GM23338 (cell line): ENCODE results near the gene UNC45B. TPM values are rescaled to one million over a fixed set of nuclear protein-coding genes. Genes with fewer than 3 reads are reported as not detected.
A peak's percentile ranks its signal among the peaks of the same experiment; 100 is the strongest.

ENCODE experiments used
- ATAC-seq: fragments of 200-7000 bp; cut with Tn5 transposase; 3 replicates; pipeline ENCODE4 v1.9.1; 2020
- DNase-seq: peaks from one replicate; pipeline ENCODE4 v3.0.0-alpha.2; 2015; ENCODE audit warnings: low spot score
- H2AFZ ChIP-seq: fragments of 200-600 bp; sonication (generic); 2 replicates; pipeline ENCODE4 v1.8.0; 2016; ENCODE audit warnings: antibody characterized with exemption, mild to moderate bottlenecking, moderate library complexity
- H3F3A ChIP-seq: fragments of 200-600 bp; sonication (generic); replicated peaks from 2 replicates; pipeline ENCODE4 v1.8.0; 2017; ENCODE audit warnings: antibody characterized with exemption, mixed run types, low read depth
- H3K27ac ChIP-seq: fragments of 200-600 bp; sonication (generic); 2 replicates; pipeline ENCODE4 v1.6.1; 2016; ENCODE audit warnings: low read depth
- H3K27me3 ChIP-seq: fragments of 200-600 bp; sonication (generic); 2 replicates; pipeline ENCODE4 v1.8.0; 2016; ENCODE audit warnings: mild to moderate bottlenecking, mixed run types, moderate library complexity; ENCODE audit not compliant: insufficient read depth
- H3K36me3 ChIP-seq: fragments of 200-600 bp; sonication (generic); 2 replicates; pipeline ENCODE4 v1.8.0; 2016; ENCODE audit warnings: mild to moderate bottlenecking; ENCODE audit not compliant: insufficient read depth
- H3K4me1 ChIP-seq: fragments of 200-600 bp; sonication (generic); 2 replicates; pipeline ENCODE4 v1.8.0; 2016; ENCODE audit warnings: mild to moderate bottlenecking, moderate library complexity; ENCODE audit not compliant: insufficient read depth
- H3K4me2 ChIP-seq: fragments of 200-600 bp; sonication (generic); 2 replicates; pipeline ENCODE4 v1.7.1; 2017; ENCODE audit warnings: mixed run types
- H3K4me3 ChIP-seq: fragments of 200-600 bp; sonication (generic); 2 replicates; pipeline ENCODE4 v1.6.1; 2016; ENCODE audit warnings: mixed run types
- H3K79me2 ChIP-seq: fragments of 200-600 bp; sonication (generic); replicated peaks from 2 replicates; pipeline ENCODE4 v1.8.0; 2017; ENCODE audit warnings: mild to moderate bottlenecking; ENCODE audit not compliant: insufficient read depth
- H3K9me2 ChIP-seq: fragments of 200-600 bp; sonication (generic); 2 replicates; pipeline ENCODE4 v1.8.0; 2017; ENCODE audit not compliant: insufficient read depth
- H4K20me1 ChIP-seq: fragments of 200-600 bp; sonication (generic); replicated peaks from 2 replicates; pipeline ENCODE4 v1.8.0; 2017; ENCODE audit warnings: mild to moderate bottlenecking; ENCODE audit not compliant: insufficient read depth
- H3K27ac Mint-ChIP-seq: 2 replicates; pipeline ENCODE4 v1.8.0; 2020; ENCODE audit warnings: inconsistent platforms, mild to moderate bottlenecking, moderate library complexity, mixed read lengths
- H3K27me3 Mint-ChIP-seq: 3 replicates; pipeline ENCODE4 v1.8.0; 2022; ENCODE audit warnings: low read depth, mild to moderate bottlenecking, moderate library complexity, mixed read lengths, inconsistent platforms; ENCODE audit not compliant: insufficient read depth, poor library complexity
- H3K36me3 Mint-ChIP-seq: 3 replicates; pipeline ENCODE4 v1.8.0; 2021; ENCODE audit warnings: low read depth, mild to moderate bottlenecking, inconsistent platforms, moderate library complexity, mixed read lengths
- H3K4me1 Mint-ChIP-seq: 3 replicates; pipeline ENCODE4 v1.8.0; 2020; ENCODE audit warnings: mild to moderate bottlenecking, inconsistent platforms, mixed read lengths
- H3K4me3 Mint-ChIP-seq: 3 replicates; pipeline ENCODE4 v1.8.0; 2021; ENCODE audit warnings: moderate library complexity, mild to moderate bottlenecking, inconsistent platforms, mixed read lengths
- H3K9me3 Mint-ChIP-seq: 3 replicates; pipeline ENCODE4 v1.8.0; 2020; ENCODE audit warnings: moderate library complexity, mild to moderate bottlenecking, inconsistent platforms, mixed read lengths
- CREB1 ChIP-seq: fragments of 250-450 bp; sonication (Bioruptor Pico); IDR thresholded peaks from 2 replicates; pipeline ENCODE4 v1.5.0; 2020; ENCODE audit warnings: low read depth, mild to moderate bottlenecking, moderate library complexity
- CTCF ChIP-seq, 2 experiments: fragments of 200-600 bp in 1 of 2; sonication (generic) in 1 of 2; conservative IDR thresholded peaks; 2 replicates each; pipeline versions ENCODE4 v1.5.1 to v1.6.1; 2016 to 2017; ENCODE audit warnings: antibody characterized with exemption in 2 of 2, low read depth in 2 of 2, mild to moderate bottlenecking in 2 of 2, moderate library complexity in 1 of 2
- EZH2 ChIP-seq: fragments of 200-600 bp; sonication (generic); IDR thresholded peaks from one replicate; pipeline ENCODE4 v1.8.0; 2017; ENCODE audit warnings: antibody characterized with exemption, mild to moderate bottlenecking, low read depth; ENCODE audit not compliant: unreplicated experiment
- EZH2phosphoT487 ChIP-seq: fragments of 200-600 bp; sonication (generic); IDR thresholded peaks from one replicate; pipeline ENCODE4 v1.8.1; 2018; ENCODE audit warnings: antibody characterized with exemption; ENCODE audit not compliant: unreplicated experiment
- JUNB ChIP-seq: IDR thresholded peaks from one replicate; pipeline ENCODE4 v1.6.1; 2016; ENCODE audit warnings: antibody characterized with exemption; ENCODE audit not compliant: unreplicated experiment
- NANOG ChIP-seq: IDR thresholded peaks from 2 replicates; pipeline ENCODE4 v1.6.1; 2016; ENCODE audit warnings: antibody characterized with exemption, borderline replicate concordance
- POLR2AphosphoS5 ChIP-seq: IDR thresholded peaks from 2 replicates; pipeline ENCODE4 v1.6.1; 2016; ENCODE audit warnings: antibody characterized with exemption, low read depth
- STAT1 ChIP-seq: IDR thresholded peaks from one replicate; pipeline ENCODE4 v1.6.1; 2016; ENCODE audit warnings: antibody characterized with exemption; ENCODE audit not compliant: unreplicated experiment
- ZNF114 ChIP-seq: fragments of 250-450 bp; sonication (Bioruptor Pico); IDR thresholded peaks from 2 replicates; pipeline ENCODE4 v1.5.0; 2020; ENCODE audit warnings: mild to moderate bottlenecking, moderate library complexity
- ZNF331 ChIP-seq: fragments of 250-450 bp; sonication (Bioruptor Pico); IDR thresholded peaks from 2 replicates; pipeline ENCODE4 v1.5.0; 2020; ENCODE audit warnings: low read depth, mild to moderate bottlenecking, moderate library complexity
- ZNF462 ChIP-seq: fragments of 250-450 bp; sonication (Bioruptor Pico); IDR thresholded peaks from 2 replicates; pipeline ENCODE4 v1.5.0; 2020; ENCODE audit warnings: mild to moderate bottlenecking, moderate library complexity
- polyA plus RNA-seq: library from polyadenylated mRNA; unstranded; fragments of >200 nt; fragmentation: Nextera tagmentation; extraction: Ambion mirVana; gene quantifications from 2 replicates; pipeline ENCODE4 v1.2.1, GENCODE V29; 2016
- total RNA-seq: library from RNA; depleted of rRNA; stranded (reverse); fragments of >200 nt; shearing (Covaris generic); gene quantifications from 2 replicates; pipeline ENCODE4 v1.2.3, GENCODE V29; 2014
- TF ChIP-seq, protein P1 (sequence below): IDR thresholded peaks from 2 replicates; pipeline ENCODE4 v1.6.1; 2016; ENCODE audit warnings: antibody characterized with exemption

The UNC45B gene
- total and polyA plus RNA-seq, 2 experiments from 2014 or later = 0.03 TPM; not detected in 1

GRCh38 chr17:35162755-35163154 lies 15.1 kb downstream of the UNC45B start (continued):
- no peak for TF ChIP-seq CTCF (conservative IDR thresholded peaks at IDR 0.05; ENCODE audit: low read depth in 2 of 2)
- TF ChIP-seq CREB1 = no peak
- TF ChIP-seq, protein P1, sequence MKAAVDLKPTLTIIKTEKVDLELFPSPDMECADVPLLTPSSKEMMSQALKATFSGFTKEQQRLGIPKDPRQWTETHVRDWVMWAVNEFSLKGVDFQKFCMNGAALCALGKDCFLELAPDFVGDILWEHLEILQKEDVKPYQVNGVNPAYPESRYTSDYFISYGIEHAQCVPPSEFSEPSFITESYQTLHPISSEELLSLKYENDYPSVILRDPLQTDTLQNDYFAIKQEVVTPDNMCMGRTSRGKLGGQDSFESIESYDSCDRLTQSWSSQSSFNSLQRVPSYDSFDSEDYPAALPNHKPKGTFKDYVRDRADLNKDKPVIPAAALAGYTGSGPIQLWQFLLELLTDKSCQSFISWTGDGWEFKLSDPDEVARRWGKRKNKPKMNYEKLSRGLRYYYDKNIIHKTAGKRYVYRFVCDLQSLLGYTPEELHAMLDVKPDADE = no peak
- no peak for TF ChIP-seq POLR2AphosphoS5

- no peaks in the 10 kb centered on the region for H3K27me3 ChIP-seq
- H3K36me3 ChIP-seq = no peaks in the 10 kb centered on the region
- no peaks in the 10 kb centered on the region for H3K79me2 ChIP-seq
- H3F3A ChIP-seq = no peaks in the 10 kb centered on the region
- DNase-seq = no peak
- peaks cover 3% of the 10 kb centered on the region; the same call in 1 of the 2 replicates for H3K4me1 ChIP-seq
- ATAC-seq = no peak
- H2AFZ ChIP-seq = 0 out of 2 replicates have a peak overlapping the region, but pooled peaks have one; percentile 28
- no peak overlapping the region for H3K27ac ChIP-seq
- H3K4me1 Mint-ChIP-seq = peaks cover 7% of the 10 kb centered on the region
- H4K20me1 ChIP-seq = no peaks in the 10 kb centered on the region
- peaks cover 6% of the 10 kb centered on the region for H3K27me3 Mint-ChIP-seq
- H3K36me3 Mint-ChIP-seq = no peaks in the 10 kb centered on the region
- no peak overlapping the region for H3K27ac Mint-ChIP-seq
- H3K9me2 ChIP-seq = no peaks in the 10 kb centered on the region
- H3K9me3 Mint-ChIP-seq = no peaks in the 10 kb centered on the region
- H3K4me3 ChIP-seq = no peak overlapping the region
- no peak overlapping the region for H3K4me3 Mint-ChIP-seq
- H3K4me2 ChIP-seq = no peak overlapping the region
- TF ChIP-seq NANOG (no peak), CTCF (conservative IDR thresholded peaks at IDR 0.05; ENCODE audit: low read depth in 2 of 2) (no peak), ZNF331 (CRISPR knock-in tag) (no peak), ZNF114 (CRISPR knock-in tag) (no peak), EZH2phosphoT487 (no peak), STAT1 (no peak), POLR2AphosphoS5 (no peak), ZNF462 (CRISPR knock-in tag) (no peak), JUNB (no peak), EZH2 (no peak)
- TF ChIP-seq, protein P1 = no peak
Observed at GRCh38 chr17:35163886-35164285, 16.3 kb downstream of the UNC45B start.
